ENCODE data around the gene TRAPPC2. TPM values are rescaled to one million over a fixed set of nuclear protein-coding genes. Genes with fewer than 3 reads are reported as not detected.
"Not testable (repeated sequence)": the region's sequence is repeated elsewhere in the genome, so short reads cannot be mapped to it uniquely, and the experiment has no call there.

The TRAPPC2 gene
- total RNA-seq, 2 donors from 2014 or later, result 8.9 to 9.1 TPM

DNA sequence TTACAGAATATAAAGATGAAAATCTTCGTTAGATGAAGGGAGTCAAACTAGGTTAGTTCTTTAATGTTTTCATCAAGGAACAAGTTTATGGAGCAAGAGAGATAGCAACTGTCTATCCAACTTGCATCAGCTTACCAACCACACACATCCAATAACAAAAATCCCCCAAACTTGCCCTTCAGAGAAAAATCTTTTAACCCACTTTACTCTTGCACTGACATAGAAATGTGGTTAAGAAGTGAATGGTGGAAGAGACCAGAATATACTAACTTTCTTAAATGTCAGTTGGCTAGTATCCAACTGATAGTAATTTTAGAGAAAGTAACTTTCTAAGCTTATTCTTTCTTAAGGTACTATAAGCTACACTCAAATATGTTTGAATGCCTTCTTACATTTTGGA, 47.2 kb downstream of the TRAPPC2 start:
- intact Hi-C loops (cut with DNase I), result no loop called here
- DNase-seq, result no peak

DNA sequence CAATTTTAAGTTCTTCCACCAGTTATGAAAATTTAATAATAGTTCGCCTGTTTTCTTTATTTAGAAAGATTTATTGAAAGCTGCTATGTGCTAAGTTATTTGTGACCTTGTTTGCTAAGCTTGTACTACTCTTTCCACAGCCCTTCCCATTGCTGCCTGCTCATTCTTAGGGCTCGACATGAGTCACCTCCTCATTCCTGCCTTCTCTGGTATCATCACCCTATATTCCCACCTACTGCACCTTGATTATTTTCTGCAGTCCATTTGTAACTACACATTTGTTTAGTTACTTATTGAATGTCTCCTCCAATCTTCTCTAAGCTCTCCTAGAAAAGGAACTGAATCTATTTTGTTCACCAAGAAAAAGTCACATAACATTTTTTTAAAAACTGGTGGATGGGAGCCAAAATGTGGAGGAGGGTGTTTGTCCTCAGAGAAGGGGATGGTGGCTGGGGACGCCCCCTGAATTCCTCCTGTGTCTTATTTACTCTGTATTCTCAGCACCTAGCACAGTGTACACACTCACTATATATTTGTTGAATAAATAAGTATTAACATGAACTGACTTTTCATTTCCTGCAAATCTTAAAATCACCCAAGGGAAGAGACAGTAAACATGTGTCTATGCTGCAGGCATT, 49.2 kb downstream of the TRAPPC2 start:
- intact Hi-C loops (cut with DNase I), result no loop called here
- DNase-seq (no peak), ATAC-seq (no peak)

More for the DNA sequence above, 47.2 kb downstream of the TRAPPC2 start:
- no peak for ATAC-seq

DNA sequence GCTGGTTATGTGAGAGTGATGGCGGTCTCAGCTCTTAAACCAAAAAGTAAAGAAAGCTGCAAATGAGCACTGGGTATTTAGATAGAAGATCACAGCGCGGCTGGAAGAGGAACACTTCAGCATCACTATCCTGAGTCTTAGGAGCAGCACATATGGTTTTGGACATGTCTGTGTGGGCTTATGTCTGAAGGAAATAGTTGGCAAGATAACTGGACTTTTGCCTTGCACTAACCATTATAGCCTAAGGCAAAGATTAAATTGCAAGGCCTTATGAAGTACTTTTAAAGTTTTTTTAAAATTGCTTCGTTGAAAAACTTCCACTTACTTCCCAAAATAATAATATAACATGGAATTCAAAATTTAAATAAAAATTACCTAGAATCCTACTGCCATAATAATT, 50.1 kb downstream of the TRAPPC2 start:
- no peak for ATAC-seq
- no peak for DNase-seq
- intact Hi-C loops (cut with DNase I), result no loop called here

DNA sequence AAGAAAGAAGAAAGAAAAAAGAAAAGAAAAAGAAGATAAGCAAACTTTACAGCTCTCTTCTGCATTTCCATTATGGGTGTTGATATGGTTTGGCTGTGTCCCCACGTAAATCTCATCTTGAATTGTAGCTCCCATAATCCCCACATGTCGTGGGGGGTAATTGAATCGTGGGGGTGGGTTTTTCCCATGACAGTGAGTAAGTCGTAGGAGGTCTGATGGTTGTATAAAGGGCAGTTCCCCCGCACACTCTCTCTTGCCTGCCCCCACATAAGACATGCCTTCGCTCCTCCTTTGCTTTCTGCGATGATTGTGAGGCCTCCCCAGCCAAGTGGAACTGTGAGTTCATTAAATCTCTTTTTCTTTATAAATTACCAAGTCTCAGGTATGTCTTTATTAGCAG, 52.8 kb downstream of the TRAPPC2 start:
- intact Hi-C loops (cut with DNase I), result no loop called here
- ATAC-seq (no peak), DNase-seq (no peak)

DNA sequence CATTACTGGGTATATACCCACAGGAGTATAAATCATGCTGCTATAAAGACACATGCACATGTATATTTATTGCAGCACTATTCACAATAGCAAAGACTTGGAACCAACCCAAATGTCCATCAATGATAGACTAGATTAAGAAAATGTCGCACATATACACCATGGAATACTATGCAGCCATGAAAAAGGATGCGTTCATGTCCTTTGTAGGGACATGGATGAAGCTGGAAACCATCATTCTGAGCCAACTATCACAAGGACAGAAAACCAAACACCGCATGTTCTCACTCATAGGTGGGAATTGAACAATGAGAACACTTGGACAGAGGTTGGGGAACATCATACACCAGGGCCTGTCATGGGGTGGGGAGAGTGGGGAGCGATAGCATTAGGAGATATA, 54.7 kb downstream of the TRAPPC2 start:
- intact Hi-C loops (cut with DNase I); ATAC-seq; DNase-seq: not testable (repeated sequence)

DNA sequence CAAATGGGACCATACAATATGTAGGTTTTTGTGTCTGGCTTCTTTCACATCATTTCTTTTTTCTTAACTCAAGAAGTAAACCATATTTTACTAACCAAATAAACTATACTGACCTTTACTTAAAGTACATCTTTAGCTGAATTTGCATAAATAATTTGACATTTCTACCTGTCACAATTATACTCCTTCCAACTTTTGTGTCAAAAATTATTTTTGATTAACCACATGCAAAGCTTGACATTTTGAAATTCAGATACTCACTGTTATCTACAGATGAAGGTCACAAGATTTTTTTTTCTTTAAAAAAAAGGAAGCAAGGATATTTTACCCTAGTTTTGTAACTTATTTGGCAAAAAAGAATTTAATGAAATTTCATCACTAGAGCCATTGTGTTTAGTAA, 57.5 kb downstream of the TRAPPC2 start:
- intact Hi-C loops (cut with DNase I), result no loop called here
- DNase-seq (no peak), ATAC-seq (no peak)

DNA sequence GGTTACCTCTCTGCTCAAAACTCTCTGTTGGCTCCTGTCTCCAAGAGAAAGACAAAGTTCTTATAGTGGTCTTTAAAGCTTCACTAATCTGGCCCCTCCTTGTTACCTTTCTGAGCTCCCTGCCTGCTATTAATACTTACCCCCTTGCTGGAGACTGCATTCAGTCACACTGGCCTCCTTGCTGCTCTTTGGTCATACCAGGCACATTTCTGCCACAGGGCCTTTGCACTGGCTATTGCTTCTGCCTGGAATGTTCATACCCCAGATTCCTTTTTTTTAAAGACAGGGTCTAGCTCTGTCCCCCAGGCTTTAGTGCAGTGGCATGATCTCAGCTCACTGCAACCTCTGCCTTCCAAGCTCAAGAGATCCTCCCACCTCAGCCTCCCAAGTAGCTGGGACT, 61.4 kb downstream of the TRAPPC2 start:
- intact Hi-C loops (cut with DNase I), result no loop called here
- DNase-seq (no peak), ATAC-seq (no peak)

DNA sequence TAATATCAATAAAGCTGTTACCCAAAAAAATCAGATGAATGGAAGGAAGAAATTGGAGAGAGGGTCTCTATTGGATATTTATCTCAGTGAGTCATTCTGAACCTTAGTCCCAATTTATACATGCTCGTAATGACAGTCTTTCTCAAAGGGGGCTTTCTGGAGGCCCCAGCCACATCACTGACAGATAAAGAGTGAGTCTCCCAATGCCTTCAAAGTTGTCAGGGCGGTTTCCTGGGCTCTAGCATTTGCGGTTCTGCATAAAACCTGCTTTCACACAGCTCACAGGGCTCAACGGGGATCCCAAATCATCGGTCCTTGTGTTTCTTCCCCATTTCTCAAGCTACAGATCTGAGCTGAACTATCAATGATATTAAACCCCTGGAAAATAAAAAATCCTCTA, 64.2 kb downstream of the TRAPPC2 start:
- intact Hi-C loops (cut with DNase I), result no loop called here
- no peak for ATAC-seq
- no peak for DNase-seq

DNA sequence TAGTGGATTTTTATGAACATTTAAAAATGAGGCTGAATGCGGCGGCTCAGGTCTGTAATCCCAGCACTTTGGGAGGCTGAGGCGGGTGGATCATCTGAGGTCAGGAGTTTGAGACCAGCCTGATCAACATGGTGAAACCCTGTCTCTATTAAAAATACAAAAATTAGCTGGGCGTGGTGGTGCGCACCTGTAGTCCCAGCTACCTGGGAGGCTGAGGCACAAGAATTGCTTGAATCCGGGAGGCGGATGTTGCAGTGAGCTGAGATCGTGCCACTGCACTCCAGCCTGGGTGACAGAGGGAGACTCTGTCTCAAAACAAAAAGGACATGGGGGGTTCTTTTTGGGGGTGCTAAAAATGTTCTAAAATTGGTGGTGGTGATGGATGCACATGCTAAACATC, 64.7 kb downstream of the TRAPPC2 start:
- ATAC-seq; DNase-seq; intact Hi-C loops (cut with DNase I): not testable (repeated sequence)

DNA sequence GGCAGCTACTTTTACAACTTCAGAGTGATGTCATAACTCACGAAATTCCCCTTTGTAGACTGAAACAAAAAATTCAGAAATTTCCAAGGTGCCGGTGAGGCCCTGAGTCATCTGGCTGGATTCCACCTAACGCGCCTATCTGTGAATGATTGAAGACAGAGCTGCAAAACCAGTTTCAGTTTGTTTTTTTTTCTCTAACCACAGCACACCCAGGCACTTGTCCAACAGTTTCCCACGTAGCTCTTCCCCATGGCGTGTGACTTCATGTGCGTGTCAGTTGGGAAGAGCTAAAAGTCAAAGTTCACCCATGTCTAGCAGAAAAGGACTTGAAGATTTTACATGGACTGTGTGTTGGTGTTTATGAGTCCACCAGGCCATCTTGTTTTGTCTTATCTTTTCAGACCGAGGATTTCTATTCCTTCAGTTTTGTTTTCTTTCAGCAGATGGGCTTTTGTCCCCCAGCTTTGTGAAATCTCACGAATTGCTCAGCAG, 65.1 kb downstream of the TRAPPC2 start:
- DNase-seq (peak; percentile 64), ATAC-seq (peak; percentile 83 to 92)
- intact Hi-C loops (cut with DNase I), result no loop called here

DNA sequence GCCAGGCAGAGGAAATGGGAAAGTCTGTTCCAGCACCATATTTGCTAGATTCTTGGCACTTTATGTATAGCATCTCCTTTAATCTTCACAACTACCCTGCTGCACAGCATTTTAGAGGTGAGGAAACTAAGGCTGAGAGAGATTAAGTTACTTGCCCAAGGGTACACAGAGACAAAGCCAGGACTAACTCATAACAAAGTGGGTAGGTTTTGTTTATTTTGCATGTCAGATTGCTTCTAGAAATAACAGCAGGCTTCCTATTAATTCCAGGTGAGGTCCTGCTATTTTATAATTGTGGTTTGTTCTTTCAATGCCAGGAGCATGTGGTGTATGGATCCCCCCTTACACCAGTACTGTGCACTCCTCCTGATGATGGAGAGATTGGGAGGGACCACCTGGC, 66.5 kb downstream of the TRAPPC2 start:
- ATAC-seq, result no peak
- intact Hi-C loops (cut with DNase I), result no loop called here

DNA sequence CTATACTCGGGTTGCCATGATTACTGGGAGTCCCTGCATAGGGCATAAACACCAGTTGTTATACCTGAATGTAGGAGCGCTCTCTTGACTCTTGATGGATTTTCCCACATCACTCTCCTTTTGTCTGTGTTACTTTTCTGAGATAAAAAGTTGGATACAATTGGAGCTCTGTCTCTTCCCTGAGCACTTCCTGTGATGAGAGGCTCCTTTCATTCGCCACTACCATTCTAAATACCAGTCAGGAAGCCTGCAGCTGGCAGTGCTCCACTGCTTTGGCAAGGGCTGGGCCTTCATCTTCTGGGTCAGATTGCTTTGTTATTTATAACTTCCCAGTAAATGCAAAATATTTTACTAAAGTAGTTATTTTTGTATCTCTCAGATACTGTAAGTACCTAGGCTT, 67.6 kb downstream of the TRAPPC2 start:
- ATAC-seq (peak in 1 of 2 donors; percentile 37), DNase-seq (peak; percentile 28)
- intact Hi-C loops (cut with DNase I), result no loop called here

More for the DNA sequence above, 66.5 kb downstream of the TRAPPC2 start:
- DNase-seq, result no peak

DNA sequence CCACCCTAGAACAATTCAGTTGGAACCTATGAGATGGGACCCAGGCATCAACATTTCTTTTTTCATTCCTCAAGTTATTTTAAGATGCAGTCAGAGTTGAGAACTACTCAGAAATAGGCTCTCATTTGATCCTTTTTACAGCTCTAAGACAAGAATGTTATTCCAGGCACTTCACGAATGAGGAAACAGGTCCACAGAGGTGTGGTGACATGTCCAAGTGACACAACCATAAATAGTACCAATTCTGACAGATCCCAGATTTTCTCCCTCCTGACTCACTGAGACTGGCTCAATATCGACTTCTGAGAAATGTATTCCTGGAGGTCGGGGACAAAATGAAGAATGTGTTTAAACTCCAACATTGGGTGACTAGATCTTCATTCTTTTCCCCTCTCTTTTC, 70.4 kb downstream of the TRAPPC2 start:
- DNase-seq (no peak), ATAC-seq (peak in 1 of 2 donors; percentile 33)
- intact Hi-C loops (cut with DNase I), result no loop called here

DNA sequence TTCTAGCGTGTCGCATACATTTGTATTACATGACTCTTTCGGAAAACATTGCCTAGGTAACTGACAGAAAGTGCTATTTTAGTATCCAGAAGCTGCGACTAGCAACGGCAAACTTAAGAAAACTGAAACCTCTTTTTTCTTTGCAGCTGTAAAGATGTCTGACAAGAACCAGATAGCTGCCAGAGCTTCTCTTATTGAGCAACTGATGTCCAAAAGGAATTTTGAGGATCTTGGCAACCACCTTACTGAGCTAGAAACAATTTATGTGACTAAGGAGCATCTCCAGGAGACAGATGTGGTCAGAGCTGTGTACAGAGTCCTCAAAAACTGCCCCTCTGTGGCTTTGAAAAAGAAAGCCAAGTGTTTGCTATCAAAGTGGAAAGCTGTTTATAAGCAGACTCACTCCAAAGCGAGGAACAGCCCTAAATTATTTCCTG, 72.0 kb downstream of the TRAPPC2 start:
- intact Hi-C loops (cut with DNase I), result no loop called here
- DNase-seq (no peak), ATAC-seq (no peak)

Other genes starting within 250 kb of the TRAPPC2 start
- under 1 TPM in 1 of 2 donors, not detected in 1; 0.13 TPM for gene EGFL6, start 165.0 kb downstream of the TRAPPC2 start, total RNA-seq
- gene TCEANC, start 81.5 kb downstream of the TRAPPC2 start, total RNA-seq, result 1 to 10 TPM; 2.9 to 5.4 TPM
- gene RAB9A, start 45.5 kb downstream of the TRAPPC2 start, total RNA-seq, result 10 to 100 TPM; 21.4 to 25.2 TPM
- 1 to 10 TPM; 9.3 TPM for gene OFD1, start 128 bp upstream of the TRAPPC2 start, total RNA-seq
- gene GPM6B, start 82.5 kb upstream of the TRAPPC2 start, total RNA-seq, result 1 to 10 TPM; 6.4 to 7.1 TPM